Measurements from ENCODE around the gene ART4.

The ART4 gene

GRCh38 chr12:14810167-14810952 is 33.0 kb downstream of the ART4 start:
- no peak for DNase-seq

GRCh38 chr12:14803830-14804160 is 39.5 kb downstream of the ART4 start:
- DNase-seq, result peak; percentile 68

GRCh38 chr12:14803011-14803829 is 40.1 kb downstream of the ART4 start, which contains the start of the genes C12orf60 and WBP11:
Gene C12orf60 (plus strand): TSS chr12:14803670. CDS start chr12:14822936, 19,266 bp downstream.
Gene WBP11 (minus strand): TSS chr12:14803478. CDS start chr12:14801383, 2,095 bp downstream.
- DNase-seq, result peak; percentile 91

GRCh38 chr12:14802721-14803010 is 40.7 kb downstream of the ART4 start:
- no peak for DNase-seq

- no peak for DNase-seq
These were observed 41.1 kb downstream of the ART4 start for GRCh38 chr12:14802247-14802646.

- DNase-seq, result no peak
These were observed 48.3 kb downstream of the ART4 start for GRCh38 chr12:14795028-14795448.

- no peak for DNase-seq
These were observed 57.8 kb downstream of the ART4 start for GRCh38 chr12:14785568-14785967.

- DNase-seq, result no peak
These were observed 58.9 kb downstream of the ART4 start for GRCh38 chr12:14784471-14784870.

GRCh38 chr12:14782756-14783155 is 60.6 kb downstream of the ART4 start:
- no peak for DNase-seq

GRCh38 chr12:14781563-14781962 is 61.8 kb downstream of the ART4 start:
- no peak for DNase-seq

- no peak for DNase-seq
These were observed 62.5 kb downstream of the ART4 start for GRCh38 chr12:14780859-14781258.

GRCh38 chr12:14779834-14780233 is 63.5 kb downstream of the ART4 start:
- no peak for DNase-seq

GRCh38 chr12:14777271-14777670 is 66.1 kb downstream of the ART4 start:
- DNase-seq, result no peak

GRCh38 chr12:14776236-14776961 is 66.9 kb downstream of the ART4 start:
- DNase-seq, result no peak

GRCh38 chr12:14775636-14775980 is 67.7 kb downstream of the ART4 start:
- DNase-seq, result no peak
